Ectodermal cell (in vitro differentiated cells): ENCODE data around the gene PADI1.

Experiments used
- H3K27ac ChIP-seq: 2 replicates; pipeline ENCODE4 v1.7.0; 2013; ENCODE audit warnings: mild to moderate bottlenecking, low read depth, low read length; ENCODE audit not compliant: insufficient read depth, poor library complexity, severe bottlenecking
- H3K27me3 ChIP-seq: 2 replicates; pipeline ENCODE4 v1.7.0; 2013; ENCODE audit warnings: mild to moderate bottlenecking, low read length; ENCODE audit not compliant: insufficient read depth, control insufficient read depth, poor library complexity, severe bottlenecking
- H3K36me3 ChIP-seq: one replicate; pipeline ENCODE4 v1.7.0; 2013; ENCODE audit warnings: low read length; ENCODE audit not compliant: control insufficient read depth, insufficient read depth
- H3K4me1 ChIP-seq: one replicate; pipeline ENCODE4 v1.7.0; 2013; ENCODE audit warnings: low read length; ENCODE audit not compliant: control insufficient read depth, insufficient read depth
- H3K4me3 ChIP-seq: 2 replicates; pipeline ENCODE4 v1.7.0; 2013; ENCODE audit warnings: low read depth, low read length, control low read depth; ENCODE audit not compliant: insufficient read depth
- H3K9me3 ChIP-seq: 2 replicates; pipeline ENCODE4 v1.7.0; 2013; ENCODE audit warnings: mild to moderate bottlenecking, low read length, moderate library complexity; ENCODE audit not compliant: control insufficient read depth
- WGBS, 2 experiments: methylation state at CpG; one replicate each; pipeline ENCODE4 v1.1.7; 2013; ENCODE audit warnings: missing lambda C conversion rate in 2 of 2; 5-methylcytosine and 5-hydroxymethylcytosine counted together

PADI1 gene

DNA sequence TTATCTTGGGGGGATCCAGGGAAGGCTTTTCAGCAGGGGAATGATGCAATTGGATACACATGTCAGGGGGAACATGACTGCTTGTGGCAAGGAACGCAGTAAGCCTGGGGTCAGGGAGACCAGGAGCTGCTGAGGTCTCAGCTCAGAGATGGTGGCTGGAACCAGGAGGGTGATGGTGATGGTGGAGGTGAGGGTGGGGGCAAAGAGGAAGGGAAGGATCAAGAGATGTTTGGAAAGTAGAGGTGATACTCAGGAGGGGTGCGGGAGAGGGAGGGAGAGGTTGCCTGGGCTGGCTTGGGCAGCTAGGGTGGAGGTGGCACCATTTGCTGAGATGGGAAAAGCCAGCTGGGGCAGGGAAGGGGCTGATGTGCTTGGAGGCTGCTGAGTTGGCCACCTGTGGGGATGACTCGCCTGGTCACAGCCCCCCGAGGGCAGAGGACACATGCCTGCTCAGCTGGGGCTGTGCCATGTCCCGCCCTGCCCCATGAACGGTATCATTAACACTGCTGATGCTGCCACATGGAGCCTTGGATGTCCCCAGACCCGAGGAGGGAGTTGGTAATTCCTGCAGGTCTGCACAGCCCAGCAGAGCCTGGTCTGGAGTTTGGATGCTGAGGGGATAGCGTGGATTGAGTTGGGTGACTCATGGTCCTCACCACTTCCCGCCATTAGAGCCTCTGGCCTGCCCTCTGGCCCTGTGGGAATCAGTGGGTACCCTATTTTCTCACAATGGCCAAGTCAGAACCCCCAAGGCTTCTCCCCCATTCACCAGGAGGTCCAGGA is 6.3 kb upstream of the PADI1 start:
- Histone ChIP-seq H3K27ac (no peak overlapping the region), H3K4me1 (peaks cover 7% of the 10 kb centered on the region), H3K36me3 (no peaks in the 10 kb centered on the region), H3K27me3 (no peaks in the 10 kb centered on the region), H3K4me3 (no peak overlapping the region), H3K9me3 (no peaks in the 10 kb centered on the region)
- 84% methylated on average over 9 of the region's 9 CpGs for WGBS, 2 experiments

DNA sequence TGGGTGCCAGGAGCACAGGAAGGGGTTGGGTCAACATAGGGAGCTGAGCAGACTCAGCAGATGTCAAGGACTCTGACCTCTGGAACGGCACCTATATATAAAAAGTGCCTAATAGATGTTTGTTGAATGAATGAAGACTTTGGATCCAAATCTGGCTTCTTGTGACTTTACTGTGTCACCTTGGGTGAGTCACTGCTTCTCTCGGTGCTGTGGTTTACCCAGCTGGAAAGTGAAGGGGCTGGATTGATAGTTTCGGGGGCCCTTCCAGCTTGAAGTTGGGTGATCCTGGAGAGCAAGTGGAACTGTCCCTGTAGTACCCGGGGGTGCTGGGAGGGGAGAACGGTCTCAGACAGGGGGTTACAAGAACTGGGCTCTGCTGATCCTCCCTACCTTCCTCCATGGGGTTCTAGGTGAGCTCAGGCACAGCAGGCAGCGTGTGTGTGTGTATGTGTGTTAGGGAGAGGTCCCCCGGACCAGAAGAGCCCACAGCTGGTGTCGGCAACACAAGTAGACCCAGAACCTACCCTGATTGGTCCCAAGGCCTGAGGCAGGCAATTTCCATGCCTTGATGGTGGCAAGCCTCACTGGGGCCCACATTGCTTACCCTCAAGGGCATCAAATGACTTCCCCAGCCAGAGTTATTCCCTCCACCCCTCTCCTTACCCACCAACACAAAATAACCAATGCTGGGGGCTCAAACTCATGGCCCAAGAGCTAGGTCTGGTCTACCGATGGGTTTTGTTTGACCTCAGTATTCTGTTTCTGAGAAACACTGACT is 5.5 kb upstream of the PADI1 start:
- H3K9me3 ChIP-seq = no peaks in the 10 kb centered on the region
- H3K4me1 ChIP-seq = peaks cover 7% of the 10 kb centered on the region
- H3K27me3 ChIP-seq = no peaks in the 10 kb centered on the region
- no peak overlapping the region for H3K4me3 ChIP-seq
- 85 to 86% methylated on average over 9 of the region's 9 CpGs for WGBS, 2 experiments
- H3K27ac ChIP-seq = no peak overlapping the region
- H3K36me3 ChIP-seq = no peaks in the 10 kb centered on the region

DNA sequence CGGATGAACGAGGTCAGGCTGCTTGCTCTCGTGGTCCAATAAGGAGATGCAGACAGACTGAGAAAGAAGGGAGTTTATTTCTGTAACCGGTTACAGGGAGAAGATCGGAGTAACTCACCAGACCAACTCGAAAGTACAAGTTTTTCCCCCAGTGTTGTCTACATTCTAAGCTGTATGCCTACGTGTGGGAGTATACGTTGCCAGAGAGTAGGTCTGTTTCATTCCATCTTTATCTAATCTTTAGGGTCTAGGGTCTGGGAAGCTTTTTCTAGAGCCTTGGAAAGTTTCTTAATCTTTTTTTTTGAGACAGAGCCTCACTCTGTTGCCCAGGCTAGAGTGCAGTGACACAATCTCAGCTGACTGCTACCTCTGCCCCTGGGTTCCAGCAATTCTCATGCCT is 4.7 kb upstream of the PADI1 start:
- 78 to 80% methylated on average over 8 of the region's 8 CpGs for WGBS, 2 experiments
- Histone ChIP-seq H3K27me3 (no peaks in the 10 kb centered on the region), H3K9me3 (no peaks in the 10 kb centered on the region), H3K4me3 (no peak overlapping the region), H3K27ac (no peak overlapping the region), H3K36me3 (no peaks in the 10 kb centered on the region), H3K4me1 (peaks cover 7% of the 10 kb centered on the region)

DNA sequence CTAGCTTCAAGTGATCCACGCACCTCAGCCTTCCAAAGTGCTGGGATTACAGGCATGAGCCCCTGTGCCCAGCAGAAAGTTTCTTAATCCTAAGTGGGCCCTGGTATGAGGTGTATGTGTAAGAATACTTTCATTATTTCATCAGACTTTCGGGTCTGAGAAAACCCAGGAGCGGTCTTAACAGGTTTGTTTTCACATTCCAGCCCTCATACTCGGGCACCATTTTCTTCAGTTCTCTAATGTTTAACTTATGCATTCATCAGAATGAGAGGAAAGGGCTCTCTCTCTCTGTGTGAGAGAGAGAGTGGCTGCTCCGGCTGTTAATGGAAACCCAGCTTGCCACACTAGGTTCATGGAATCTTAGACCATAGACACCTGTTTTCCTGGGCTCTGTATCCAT is 4.2 kb upstream of the PADI1 start:
- H3K9me3 ChIP-seq = no peaks in the 10 kb centered on the region
- 90 to 93% methylated on average over 5 of the region's 5 CpGs for WGBS, 2 experiments
- no peaks in the 10 kb centered on the region for H3K27me3 ChIP-seq
- no peaks in the 10 kb centered on the region for H3K36me3 ChIP-seq
- H3K27ac ChIP-seq = no peak overlapping the region
- no peak overlapping the region for H3K4me3 ChIP-seq
- peaks cover 7% of the 10 kb centered on the region for H3K4me1 ChIP-seq

DNA sequence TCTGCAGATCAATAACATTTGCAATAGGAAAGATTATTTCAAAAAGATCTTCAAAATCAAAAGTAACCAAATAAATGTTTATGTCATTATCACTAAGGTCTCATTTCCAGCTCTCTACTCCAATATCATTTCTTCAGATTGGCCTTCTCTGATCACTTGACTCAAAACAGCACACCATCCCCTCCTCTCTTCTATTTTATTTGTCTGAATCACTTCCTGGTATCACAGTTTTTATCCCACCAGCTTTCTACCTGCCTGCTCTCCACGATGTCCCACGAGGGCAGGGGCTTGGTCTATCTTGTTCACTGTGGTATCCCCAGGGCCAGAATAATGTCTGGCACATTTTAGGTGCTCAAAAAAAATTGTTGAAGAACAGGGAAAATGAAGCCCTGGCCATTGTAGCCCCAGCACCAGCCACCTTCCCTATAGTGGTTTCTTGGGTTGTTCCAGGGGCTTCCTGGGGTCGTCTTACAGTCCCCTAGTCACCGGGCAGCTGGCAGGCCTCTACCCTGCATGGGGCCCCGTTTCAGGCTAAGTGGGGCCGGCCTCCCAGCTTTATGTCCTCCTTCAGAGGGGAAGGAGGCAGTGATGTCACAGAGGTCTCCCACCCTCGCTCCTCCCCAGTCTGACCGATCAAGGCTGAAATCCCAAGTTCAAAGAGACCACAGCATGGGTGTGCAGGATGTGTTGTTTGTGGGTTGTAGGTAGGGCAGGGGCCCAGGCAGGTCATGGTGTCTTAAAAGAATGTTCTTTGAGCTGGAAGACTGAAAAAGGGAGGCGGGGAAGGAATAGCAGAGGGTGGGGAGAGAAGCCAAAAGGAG is 3.5 kb upstream of the PADI1 start:
- Histone ChIP-seq H3K27me3 (no peaks in the 10 kb centered on the region), H3K9me3 (no peaks in the 10 kb centered on the region), H3K27ac (no peak overlapping the region), H3K4me3 (no peak overlapping the region), H3K4me1 (peaks cover 7% of the 10 kb centered on the region), H3K36me3 (no peaks in the 10 kb centered on the region)
- 67 to 71% methylated on average over 9 of the region's 9 CpGs for WGBS, 2 experiments

DNA sequence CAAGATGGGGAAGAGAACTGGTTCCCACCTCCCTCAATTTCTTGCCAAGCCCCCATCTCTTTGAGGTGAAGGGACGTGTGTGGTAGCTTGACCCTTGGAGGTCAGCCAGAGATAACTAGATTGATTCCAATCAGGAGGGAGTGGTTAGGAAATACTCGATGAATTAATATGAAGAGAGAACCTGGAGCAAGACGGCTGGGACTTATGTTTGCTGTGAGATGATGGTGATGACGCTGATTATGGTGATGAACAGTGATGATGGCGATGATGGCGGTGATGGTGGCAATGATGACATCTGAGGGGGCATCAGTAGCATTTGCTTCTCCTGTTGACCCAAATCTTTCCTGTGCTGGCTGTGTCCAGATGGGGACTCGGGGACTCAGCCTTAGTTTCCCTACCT is 724 bp downstream of the PADI1 start:
- WGBS, 2 experiments = 94 to 96% methylated on average over 7 of the region's 7 CpGs
- H3K4me3 ChIP-seq = no peak overlapping the region
- H3K27me3 ChIP-seq = no peaks in the 10 kb centered on the region
- H3K4me1 ChIP-seq = peaks cover 7% of the 10 kb centered on the region
- H3K27ac ChIP-seq = no peak overlapping the region
- no peaks in the 10 kb centered on the region for H3K9me3 ChIP-seq
- H3K36me3 ChIP-seq = no peaks in the 10 kb centered on the region

DNA sequence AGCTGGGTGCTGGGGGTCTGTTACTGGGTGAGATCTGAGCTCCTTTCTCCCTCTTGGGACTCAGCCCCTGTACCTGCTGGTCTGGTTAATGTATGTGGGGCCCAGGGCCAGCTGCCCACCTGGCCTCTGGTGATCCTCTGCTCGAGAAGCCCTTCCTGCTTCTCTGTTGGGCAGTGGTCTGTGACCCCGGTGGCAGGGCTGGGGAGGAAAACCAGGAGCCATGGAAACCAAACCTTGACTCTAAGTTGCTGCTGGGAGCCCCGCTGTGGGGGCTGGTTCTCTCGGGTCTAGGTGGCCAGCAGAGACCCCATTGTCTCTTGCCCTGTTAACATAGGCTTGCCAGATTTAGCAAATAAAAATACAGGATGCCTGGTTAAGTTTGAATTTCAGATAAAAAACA is 1.3 kb downstream of the PADI1 start:
- Histone ChIP-seq H3K27ac (no peak overlapping the region), H3K4me3 (no peak overlapping the region), H3K27me3 (no peaks in the 10 kb centered on the region), H3K4me1 (peaks cover 7% of the 10 kb centered on the region), H3K9me3 (no peaks in the 10 kb centered on the region), H3K36me3 (no peaks in the 10 kb centered on the region)
- WGBS, 2 experiments = 59 to 60% methylated on average over 4 of the region's 4 CpGs

DNA sequence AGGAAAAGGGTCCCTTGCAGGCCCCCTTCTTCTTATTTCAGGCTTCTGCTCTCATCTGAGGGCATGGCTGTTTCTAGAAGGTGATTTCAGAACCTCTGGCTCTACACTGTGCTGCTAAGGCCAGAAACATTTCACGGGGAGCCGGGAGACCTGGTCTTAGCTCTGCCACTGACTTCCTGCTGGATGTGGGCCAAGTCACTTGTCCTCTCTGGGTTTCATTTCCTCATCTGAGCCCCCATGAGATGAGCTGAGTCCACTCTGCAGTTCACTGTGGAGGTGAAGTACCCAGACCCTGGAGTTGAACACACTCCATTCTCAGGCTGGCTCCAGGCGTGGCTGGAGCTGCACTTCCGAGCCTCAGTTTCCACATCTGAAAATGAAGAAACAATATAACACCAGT is 2.1 kb downstream of the PADI1 start:
- WGBS, 2 experiments = 88 to 95% methylated on average over 4 of the region's 4 CpGs
- no peak overlapping the region for H3K27ac ChIP-seq
- H3K4me1 ChIP-seq = peaks cover 3% of the 10 kb centered on the region
- no peak overlapping the region for H3K4me3 ChIP-seq
- H3K9me3 ChIP-seq = no peaks in the 10 kb centered on the region
- no peaks in the 10 kb centered on the region for H3K27me3 ChIP-seq
- no peaks in the 10 kb centered on the region for H3K36me3 ChIP-seq

DNA sequence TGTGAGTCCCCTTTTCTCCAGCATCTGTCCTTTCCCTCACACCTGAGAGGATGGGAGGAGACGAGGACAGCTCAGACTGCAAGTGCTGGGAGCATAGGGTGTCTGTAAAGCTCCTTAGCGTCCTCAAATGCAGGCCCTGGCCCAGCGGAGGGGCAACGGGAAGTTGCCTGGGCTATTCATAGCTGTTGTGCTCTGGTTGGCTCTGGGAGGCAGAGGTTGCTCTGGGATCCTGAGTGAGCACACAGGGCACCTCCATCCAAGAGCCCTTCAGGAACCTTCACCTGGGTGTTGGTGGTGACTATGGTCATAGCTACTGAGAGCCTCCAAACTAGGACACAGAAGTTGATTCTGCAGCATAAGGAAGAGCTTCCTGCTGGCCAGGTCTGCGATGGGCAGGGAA is 2.6 kb downstream of the PADI1 start:
- H3K36me3 ChIP-seq = no peaks in the 10 kb centered on the region
- H3K4me3 ChIP-seq = no peak overlapping the region
- WGBS, 2 experiments = 86 to 91% methylated on average over 5 of the region's 5 CpGs
- peaks cover 8% of the 10 kb centered on the region for H3K4me1 ChIP-seq
- H3K27me3 ChIP-seq = no peaks in the 10 kb centered on the region
- no peaks in the 10 kb centered on the region for H3K9me3 ChIP-seq
- H3K27ac ChIP-seq = no peak overlapping the region

DNA sequence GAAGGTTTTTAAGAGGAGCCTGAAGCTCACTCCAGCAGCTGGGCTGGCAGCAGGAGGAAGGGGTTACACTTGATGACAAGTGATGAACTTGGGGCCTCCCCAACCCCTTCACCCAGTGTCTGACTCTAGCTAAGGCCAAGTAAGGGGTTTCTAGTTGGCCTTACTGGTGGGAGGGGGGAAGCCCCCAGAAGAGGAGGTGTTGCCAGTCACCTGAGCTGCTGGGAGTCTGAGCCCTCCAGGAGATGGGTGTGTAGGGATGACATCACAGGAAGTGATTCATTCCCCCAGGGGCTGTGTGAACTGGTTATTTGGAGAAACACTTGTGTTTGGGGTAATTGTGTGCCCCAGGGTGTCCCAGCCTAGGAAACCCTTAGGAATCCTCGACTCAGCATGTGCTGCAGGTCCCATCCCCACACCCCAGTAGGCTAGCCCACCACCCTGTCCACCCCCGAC is 3.1 kb downstream of the PADI1 start:
- H3K27me3 ChIP-seq = no peaks in the 10 kb centered on the region
- 83 to 84% methylated on average over 2 of the region's 2 CpGs for WGBS, 2 experiments

More for the DNA sequence above, 3.1 kb downstream of the PADI1 start:
- H3K4me1 ChIP-seq = peaks cover 13% of the 10 kb centered on the region
- H3K36me3 ChIP-seq = no peaks in the 10 kb centered on the region
- no peaks in the 10 kb centered on the region for H3K9me3 ChIP-seq
- no peak overlapping the region for H3K4me3 ChIP-seq
- H3K27ac ChIP-seq = no peak overlapping the region
